T47D (cell line): ENCODE data around the gene SLC22A1.
A peak's percentile ranks its signal among the peaks of the same experiment; 100 is the strongest.
"Not testable (repeated sequence)": the region's sequence is repeated elsewhere in the genome, so short reads cannot be mapped to it uniquely, and the experiment has no call there.

Experiments
- DNase-seq, 2 experiments: peaks; one replicate each; pipeline versions ENCODE4 v3.0.0 to v3.0.0-alpha.2; 2011 to 2012; ENCODE audit warnings: low read depth in 1 of 2, low spot score in 1 of 2
- JUND ChIP-seq: IDR thresholded peaks from 2 replicates; pipeline ENCODE4 v1.6.1; 2012; ENCODE audit warnings: low read depth
- in situ Hi-C: cut with HindIII; loops from 2 replicates; pipeline ENCODE4 v1.10.0; 2016; ENCODE audit warnings: low sequenced_read_pairs, low pct_unique_long_range_greater_than_20kb

SLC22A1 gene

DNA sequence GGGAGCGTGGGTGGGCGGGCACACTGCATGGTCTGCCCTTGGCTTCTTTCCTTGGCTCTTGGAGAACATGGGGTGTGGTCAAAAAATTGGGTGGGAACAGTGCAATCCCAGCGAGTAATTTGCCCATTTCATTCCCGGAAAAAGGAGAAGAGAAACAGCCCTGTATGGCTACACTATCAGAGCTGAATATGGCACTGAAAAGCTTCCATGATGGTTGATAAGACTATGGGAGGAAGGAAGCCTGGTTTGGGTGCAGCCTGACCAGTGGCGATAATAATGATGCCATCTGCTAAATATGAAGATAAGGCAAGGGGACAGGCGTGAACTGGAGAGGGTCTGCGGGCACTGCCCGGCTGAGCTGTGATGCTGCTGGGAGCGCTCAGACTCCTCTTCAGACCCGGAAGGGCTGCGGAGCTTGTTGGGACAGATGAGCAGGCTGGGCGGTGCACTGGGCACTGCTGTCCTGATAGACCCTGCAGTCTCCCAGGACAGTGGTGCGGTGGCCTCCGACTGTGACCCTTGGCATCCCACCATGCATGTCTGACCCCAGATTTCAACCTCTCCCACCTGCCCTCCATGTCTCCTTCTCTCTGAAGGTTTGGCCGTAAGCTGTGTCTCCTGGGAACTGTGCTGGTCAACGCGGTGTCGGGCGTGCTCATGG, 10.2 kb downstream of the SLC22A1 start:
- in situ Hi-C loops = no loop called here
- no peak for DNase-seq
- TF ChIP-seq JUND = no peak

- no peak for TF ChIP-seq JUND
- in situ Hi-C loops = no loop called here
- no peak for DNase-seq
Observed at GRCh38 chr6:160132297-160132637, 10.7 kb downstream of the SLC22A1 start.

DNA sequence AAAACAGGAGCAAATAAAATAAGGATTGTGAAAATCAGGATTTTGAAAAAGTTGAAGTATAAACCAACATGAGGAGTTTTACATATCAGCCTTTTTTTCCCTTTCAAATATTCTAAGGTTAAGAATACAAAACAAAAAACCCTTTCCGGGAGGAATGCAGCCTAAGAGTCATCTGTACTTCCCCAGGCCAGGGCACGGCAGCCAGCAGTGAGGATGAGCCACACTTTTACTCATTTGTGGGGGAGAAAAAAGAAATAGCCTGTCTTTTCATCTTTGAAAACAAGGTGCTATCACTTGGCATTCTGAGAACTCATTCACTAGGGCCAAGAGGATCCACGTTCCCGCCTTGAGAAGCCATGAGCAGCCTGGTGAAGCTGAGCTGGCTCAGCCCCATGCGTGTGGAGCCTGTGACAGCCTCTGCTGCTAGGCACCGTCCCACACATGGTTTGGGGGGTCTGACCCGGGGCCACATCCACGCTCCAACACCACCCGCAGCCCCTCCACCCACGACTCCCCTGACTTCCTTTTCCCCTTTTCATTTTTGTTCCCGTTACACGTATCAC, 11.2 kb downstream of the SLC22A1 start:
- TF ChIP-seq JUND = no peak
- in situ Hi-C loops = no loop called here
- DNase-seq = no peak

DNA sequence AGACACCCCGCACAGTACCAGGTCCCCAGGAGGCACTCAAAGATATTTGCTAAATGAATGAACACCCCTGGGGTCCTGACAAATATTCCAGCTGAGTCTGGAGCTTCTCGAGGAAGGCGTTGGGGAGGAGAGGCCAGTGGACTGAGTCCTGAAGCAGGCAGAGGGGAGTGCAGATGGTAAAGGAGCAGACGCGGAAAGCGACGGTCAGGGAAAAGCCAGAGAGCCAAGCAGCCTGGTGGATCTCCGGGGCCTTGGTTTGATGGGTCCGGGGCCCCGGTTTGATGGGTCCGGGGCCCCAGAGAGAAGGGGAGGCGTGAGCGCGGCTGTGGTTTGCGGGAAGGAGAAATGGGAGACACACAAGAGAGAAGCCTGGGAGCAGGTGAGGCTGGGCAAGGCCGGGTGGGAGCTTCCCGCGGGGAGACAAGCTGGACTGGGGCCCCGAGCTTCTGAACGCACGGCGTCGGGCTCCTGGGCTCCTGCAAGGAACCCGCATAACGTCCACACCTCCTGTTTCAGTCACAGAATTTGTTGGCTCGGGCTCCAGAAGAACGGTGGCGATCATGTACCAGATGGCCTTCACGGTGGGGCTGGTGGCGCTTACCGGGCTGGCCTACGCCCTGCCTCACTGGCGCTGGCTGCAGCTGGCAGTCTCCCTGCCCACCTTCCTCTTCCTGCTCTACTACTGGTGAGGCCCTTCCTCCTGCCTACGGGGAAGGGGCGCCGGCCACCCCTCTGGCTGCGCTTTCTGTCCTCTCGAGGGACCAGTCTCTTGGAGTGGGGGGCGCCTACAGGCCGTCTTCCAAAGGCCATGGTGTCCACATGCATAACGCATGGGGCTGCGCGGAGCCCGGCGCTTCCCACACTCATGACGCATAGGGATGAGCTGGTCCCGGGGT, 12.1 kb downstream of the SLC22A1 start:
- TF ChIP-seq JUND = no peak
- no peak for DNase-seq
- in situ Hi-C loops = no loop called here

GRCh38 chr6:160134337-160134751, 12.7 kb downstream of the SLC22A1 start:
- DNase-seq, in situ Hi-C loops: not testable (repeated sequence)

- no peak for TF ChIP-seq JUND
- in situ Hi-C loops = no loop called here
- DNase-seq = no peak
Observed at GRCh38 chr6:160134779-160135547, 13.3 kb downstream of the SLC22A1 start.

- no peak for TF ChIP-seq JUND
- in situ Hi-C loops = no loop called here
- DNase-seq = no peak
Observed at GRCh38 chr6:160135907-160136655, 14.5 kb downstream of the SLC22A1 start.

GRCh38 chr6:160137130-160137988, 15.7 kb downstream of the SLC22A1 start:
- TF ChIP-seq JUND = no peak
- in situ Hi-C loops = no loop called here
- no peak for DNase-seq

- DNase-seq = peak; percentile 21 to 58
- in situ Hi-C loops = no loop called here
- TF ChIP-seq JUND = no peak
Observed at GRCh38 chr6:160137989-160138835, 16.6 kb downstream of the SLC22A1 start.

DNA sequence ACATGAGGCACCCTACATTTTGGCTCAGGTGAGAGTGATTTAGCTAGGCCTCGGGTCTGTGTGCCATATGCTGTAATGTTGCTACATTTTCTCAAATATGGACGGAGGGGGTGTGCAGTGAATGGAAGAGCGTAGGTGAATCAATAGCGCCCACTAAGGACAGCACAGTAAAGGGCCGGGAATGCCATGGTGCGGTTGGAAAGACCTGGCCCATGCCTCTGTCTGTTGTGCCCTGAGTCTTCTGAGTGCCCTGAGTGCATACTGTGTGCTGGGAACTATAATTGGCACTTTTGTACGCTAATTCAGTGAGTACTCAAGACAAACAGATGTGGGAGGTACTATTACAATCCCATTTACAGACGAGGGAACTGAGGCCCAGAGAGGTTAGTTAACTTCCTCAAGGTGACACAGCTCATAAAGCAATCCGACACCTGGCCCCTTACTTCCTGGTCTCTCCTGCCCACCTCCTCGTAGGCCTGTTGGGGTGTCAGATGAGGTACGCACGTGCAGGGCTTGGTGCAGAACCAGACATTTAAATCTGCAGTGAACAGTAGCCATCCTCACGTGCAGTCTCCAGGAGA, 17.3 kb downstream of the SLC22A1 start:
- in situ Hi-C loops = no loop called here
- no peak for DNase-seq
- no peak for TF ChIP-seq JUND
